DMS79 (cell line): ENCODE results near the gene PRIM1.
"Not testable (repeated sequence)": the region's sequence is repeated elsewhere in the genome, so short reads cannot be mapped to it uniquely, and the experiment has no call there.

Experiments used
- DNase-seq: peaks from one replicate; lab custom pipeline; 2025; lab: John Stamatoyannopoulos, UW

Gene PRIM1

GRCh38 chr12:56751712-56752598 is at the start of gene PRIM1:
Gene PRIM1 (minus strand): TSS chr12:56752323. CDS start chr12:56752298, 25 bp downstream.
- DNase-seq: peak; percentile 62

- DNase-seq: no peak
Observed at GRCh38 chr12:56800221-56800620, 48.1 kb upstream of the PRIM1 start.

GRCh38 chr12:56799345-56799744 is 47.2 kb upstream of the PRIM1 start:
- DNase-seq: not testable (repeated sequence)

- DNase-seq: not testable (repeated sequence)
Observed at GRCh38 chr12:56795791-56796190, 43.7 kb upstream of the PRIM1 start.

- DNase-seq: not testable (repeated sequence)
Observed at GRCh38 chr12:56795046-56795562, 43.0 kb upstream of the PRIM1 start.

GRCh38 chr12:56793124-56793523 is 41.0 kb upstream of the PRIM1 start:
- DNase-seq: not testable (repeated sequence)

- DNase-seq: no peak
Observed at GRCh38 chr12:56792678-56793077, 40.6 kb upstream of the PRIM1 start.

GRCh38 chr12:56789429-56789828 is 37.3 kb upstream of the PRIM1 start:
- not testable (repeated sequence) for DNase-seq

GRCh38 chr12:56787498-56787897 is 35.4 kb upstream of the PRIM1 start:
- DNase-seq: no peak

GRCh38 chr12:56785874-56786273 is 33.8 kb upstream of the PRIM1 start:
- DNase-seq: no peak

GRCh38 chr12:56785141-56785865 is 33.2 kb upstream of the PRIM1 start:
- DNase-seq: no peak

- DNase-seq: no peak
Observed at GRCh38 chr12:56781726-56782125, 29.6 kb upstream of the PRIM1 start.

- no peak for DNase-seq
Observed at GRCh38 chr12:56778756-56779155, 26.6 kb upstream of the PRIM1 start.

GRCh38 chr12:56776654-56777053 is 24.5 kb upstream of the PRIM1 start:
- no peak for DNase-seq

- DNase-seq: no peak
Observed at GRCh38 chr12:56775638-56776037, 23.5 kb upstream of the PRIM1 start.

GRCh38 chr12:56773113-56773512 is 21.0 kb upstream of the PRIM1 start:
- DNase-seq: no peak

- DNase-seq: no peak
Observed at GRCh38 chr12:56772625-56773024, 20.5 kb upstream of the PRIM1 start.

GRCh38 chr12:56769868-56770267 is 17.7 kb upstream of the PRIM1 start:
- no peak for DNase-seq

GRCh38 chr12:56768424-56768823 is 16.3 kb upstream of the PRIM1 start:
- DNase-seq: no peak

- no peak for DNase-seq
Observed at GRCh38 chr12:56766535-56766934, 14.4 kb upstream of the PRIM1 start.

- DNase-seq: no peak
Observed at GRCh38 chr12:56763753-56764657, 11.9 kb upstream of the PRIM1 start.

GRCh38 chr12:56761812-56762211 is 9.7 kb upstream of the PRIM1 start:
- no peak for DNase-seq
